ENCODE results near the gene CCDC195.
"Not testable (repeated sequence)": the region's sequence is repeated elsewhere in the genome, so short reads cannot be mapped to it uniquely, and the experiment has no call there.

CCDC195 gene

DNA sequence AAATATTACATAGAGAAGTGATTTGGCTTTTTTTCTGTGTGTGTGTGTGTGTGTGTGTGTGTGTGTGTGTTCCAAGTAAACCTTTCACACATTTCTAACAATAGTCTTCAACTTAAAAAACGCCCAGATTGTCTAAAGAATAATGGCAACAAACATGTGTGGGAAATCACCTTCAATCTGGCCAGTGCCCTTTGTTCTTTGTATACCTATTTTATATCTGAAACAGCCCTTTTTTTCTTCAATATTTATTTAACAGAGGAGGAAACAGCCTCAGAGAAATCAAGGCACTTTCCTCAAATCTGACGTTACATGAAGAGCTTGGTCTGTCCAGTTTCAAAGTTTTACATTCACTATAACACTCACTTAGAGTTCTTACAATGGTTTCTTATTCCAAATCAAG lies 25.3 kb downstream of the CCDC195 start:
- no peak for DNase-seq (ENCODE audit: low read depth in 2 of 2)

- DNase-seq (ENCODE audit: low read depth in 2 of 2): no peak
These were observed 26.6 kb downstream of the CCDC195 start for GRCh38 chr2:224689539-224689938.

DNA sequence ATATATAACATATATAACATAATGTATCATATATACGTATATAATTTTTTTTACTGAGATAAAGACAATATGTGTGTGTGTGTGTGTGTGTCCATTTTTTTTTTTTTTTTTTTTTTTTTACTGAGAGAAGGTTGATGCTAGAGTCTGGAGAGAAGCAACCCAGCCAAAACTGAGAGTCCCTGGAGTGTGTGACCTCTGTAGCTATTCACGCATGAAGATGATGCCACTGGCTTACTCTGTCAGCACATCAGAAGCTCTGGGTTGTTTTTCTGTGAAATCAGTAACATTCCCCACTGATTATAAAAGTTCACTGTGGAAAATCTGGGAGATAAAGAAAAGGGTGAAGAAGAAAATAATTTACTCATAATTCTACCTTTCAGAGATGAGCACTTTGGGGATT lies 27.2 kb downstream of the CCDC195 start:
- no peak for DNase-seq (ENCODE audit: low read depth in 2 of 2)

DNA sequence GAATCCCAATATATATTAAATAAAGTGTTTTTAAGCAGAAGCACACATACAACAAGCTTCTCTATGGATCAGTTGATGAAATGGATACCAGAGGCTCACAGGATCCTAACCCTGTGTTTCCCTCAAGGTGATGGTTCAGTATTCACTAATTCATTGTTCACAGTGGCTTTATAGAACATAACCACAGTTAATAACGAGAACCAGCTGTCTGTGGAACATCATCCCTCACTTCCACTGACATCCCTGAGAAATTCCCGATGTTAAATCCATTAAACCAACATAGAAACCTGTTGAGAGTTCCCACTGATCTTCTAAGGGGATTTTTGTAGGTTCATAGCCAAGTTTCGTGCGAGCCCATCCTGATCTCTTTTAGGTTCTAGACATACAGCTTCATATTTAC lies 29.0 kb downstream of the CCDC195 start:
- DNase-seq (ENCODE audit: low read depth in 2 of 2): no peak

GRCh38 chr2:224685121-224685520 lies 31.0 kb downstream of the CCDC195 start:
- no peak for DNase-seq (ENCODE audit: low read depth in 2 of 2)

- DNase-seq (ENCODE audit: low read depth in 2 of 2): no peak
These were observed 34.0 kb downstream of the CCDC195 start for GRCh38 chr2:224682134-224682533.

GRCh38 chr2:224671731-224672130 lies 44.4 kb downstream of the CCDC195 start:
- DNase-seq (ENCODE audit: low read depth in 2 of 2): no peak

DNA sequence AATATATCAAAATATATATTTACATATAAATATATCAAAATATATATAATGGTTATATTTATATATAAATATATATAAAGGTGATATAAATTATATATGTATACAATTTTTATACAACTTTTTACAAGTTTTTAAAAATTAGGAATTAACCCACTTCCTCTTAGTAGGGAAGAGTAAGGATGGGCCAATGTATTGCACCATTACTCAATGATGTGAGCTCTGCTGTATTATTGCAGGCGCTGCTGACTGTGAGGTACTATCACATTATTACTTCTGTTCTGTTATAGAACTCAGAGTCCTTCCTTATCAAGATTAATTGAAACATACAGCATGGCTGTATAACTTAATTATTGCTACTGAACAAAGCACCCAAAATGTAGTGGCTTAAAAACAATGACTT lies 46.0 kb downstream of the CCDC195 start:
- DNase-seq (ENCODE audit: low read depth in 2 of 2): no peak

- no peak for DNase-seq (ENCODE audit: low read depth in 2 of 2)
These were observed 46.7 kb downstream of the CCDC195 start for GRCh38 chr2:224669449-224669848.

- no peak for DNase-seq (ENCODE audit: low read depth in 2 of 2)
These were observed 47.8 kb downstream of the CCDC195 start for GRCh38 chr2:224668123-224668909.

DNA sequence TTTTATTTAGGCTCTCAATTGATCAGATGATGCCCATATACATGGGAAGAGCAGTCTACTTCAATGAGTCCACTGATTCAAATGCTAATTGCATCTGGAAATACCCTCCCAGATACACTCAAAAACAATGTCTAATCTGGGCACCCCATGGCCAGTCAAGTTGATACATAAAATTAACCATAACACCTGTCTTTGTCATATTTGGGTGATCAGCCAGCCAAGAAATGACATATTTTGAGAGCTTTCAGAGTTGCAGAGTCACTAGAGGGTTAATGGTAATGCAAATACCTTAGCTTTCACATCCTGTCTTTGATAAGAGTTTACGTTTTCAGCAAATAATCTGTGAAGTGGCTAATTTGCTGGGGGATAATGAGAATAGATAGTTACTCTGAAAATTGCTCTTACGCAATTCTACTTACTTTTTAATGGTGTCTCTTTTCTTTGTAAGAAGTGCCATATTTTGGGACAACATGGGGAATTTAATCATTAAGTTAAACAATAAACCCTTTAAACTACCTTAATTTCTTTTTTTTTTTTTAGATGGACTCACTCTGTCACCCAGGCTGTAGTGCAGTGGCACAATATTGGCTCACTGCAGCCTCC lies 49.1 kb downstream of the CCDC195 start:
- DNase-seq (ENCODE audit: low read depth in 2 of 2): no peak

- not testable (repeated sequence) for DNase-seq (ENCODE audit: low read depth in 2 of 2)
These were observed 52.8 kb downstream of the CCDC195 start for GRCh38 chr2:224663322-224663721.

- DNase-seq (ENCODE audit: low read depth in 2 of 2): not testable (repeated sequence)
These were observed 54.5 kb downstream of the CCDC195 start for GRCh38 chr2:224661708-224662107.

- no peak for DNase-seq (ENCODE audit: low read depth in 2 of 2)
These were observed 56.5 kb downstream of the CCDC195 start for GRCh38 chr2:224659714-224660113.

GRCh38 chr2:224658780-224659405 lies 57.3 kb downstream of the CCDC195 start:
- no peak for DNase-seq (ENCODE audit: low read depth in 2 of 2)

- no peak for DNase-seq (ENCODE audit: low read depth in 2 of 2)
These were observed 58.8 kb downstream of the CCDC195 start for GRCh38 chr2:224657349-224657748.

- no peak for DNase-seq (ENCODE audit: low read depth in 2 of 2)
These were observed 61.1 kb downstream of the CCDC195 start for GRCh38 chr2:224655006-224655537.

Data from stimulated activated CD8-positive, alpha-beta memory T cell treated with anti-CD3 and anti-CD28 coated beads, Interleukin-2, amount 100 ng/mL, for 1 hour (primary cell).